A673 (cell line): ENCODE data around the gene OBP2A. TPM values are rescaled to one million over a fixed set of nuclear protein-coding genes. Genes with fewer than 3 reads are reported as not detected.

Source experiments
- BruUV-seq: library from RNA; stranded (reverse); fragments of 400-500 nt; replicated peaks from 2 replicates; lab custom pipeline; 2021; lab: Mats Ljungman, UMichigan
- CTCF ChIA-PET: fragments of 300-600 bp; sonication (Branson Sonifier 250); formaldehyde crosslinking; loops from one replicate; lab custom pipeline; 2022; ENCODE audit warnings: antibody characterized with exemption; lab: Charles Lee
- POLR2A ChIA-PET: fragments of 300-600 bp; sonication (Branson Sonifier 250); formaldehyde crosslinking; loops from one replicate; lab custom pipeline; 2022; ENCODE audit warnings: antibody characterized with exemption; ENCODE audit not compliant: low non-redundant PET; lab: Charles Lee
- DNase-seq: peaks from one replicate; pipeline ENCODE4 v3.0.0-alpha.2; 2015; ENCODE audit warnings: low spot score
- H3K27ac ChIP-seq: fragments of 200-600 bp; sonication (generic); 2 replicates; pipeline ENCODE4 v1.5.1; 2016; ENCODE audit warnings: mixed run types, low read depth, mild to moderate bottlenecking, mixed read lengths, antibody characterized with exemption, low read length; ENCODE audit not compliant: poor library complexity, severe bottlenecking
- H3K27me3 ChIP-seq: fragments of 200-600 bp; sonication (generic); replicated peaks from 2 replicates; pipeline ENCODE4 v1.6.1; 2017; ENCODE audit warnings: mixed run types, low read depth, mild to moderate bottlenecking, mixed read lengths, antibody characterized with exemption, low read length; ENCODE audit not compliant: insufficient read depth, poor library complexity
- H3K36me3 ChIP-seq: fragments of 200-600 bp; sonication (generic); 2 replicates; pipeline ENCODE4 v1.6.1; 2016; ENCODE audit warnings: mixed run types, mild to moderate bottlenecking, mixed read lengths, antibody characterized with exemption, low read length; ENCODE audit not compliant: insufficient read depth, poor library complexity, severe bottlenecking
- H3K4me1 ChIP-seq: fragments of 200-600 bp; sonication (generic); 2 replicates; pipeline ENCODE4 v1.6.1; 2017; ENCODE audit warnings: mixed run types, mild to moderate bottlenecking, mixed read lengths, antibody characterized with exemption, low read length; ENCODE audit not compliant: insufficient read depth, poor library complexity, severe bottlenecking
- H3K4me3 ChIP-seq: fragments of 200-600 bp; sonication (generic); 2 replicates; pipeline ENCODE4 v1.5.1; 2016; ENCODE audit warnings: low read depth, mixed run types, mild to moderate bottlenecking, mixed read lengths, low read length; ENCODE audit not compliant: poor library complexity, severe bottlenecking
- H3K9me3 ChIP-seq: fragments of 200-600 bp; sonication (generic); 2 replicates; pipeline ENCODE4 v1.6.1; 2016; ENCODE audit warnings: mixed run types, low read depth, mild to moderate bottlenecking, mixed read lengths, antibody characterized with exemption, low read length; ENCODE audit not compliant: poor library complexity, severe bottlenecking
- CTCF ChIP-seq: fragments of 300-800, 200-600 bp; sonication (generic); conservative IDR thresholded peaks from 2 replicates; pipeline ENCODE4 v1.5.1; 2017; ENCODE audit warnings: low read depth, mild to moderate bottlenecking, antibody characterized with exemption, low read length, moderate library complexity, mixed read lengths
- EZH2 ChIP-seq: fragments of 200-600 bp; sonication (generic); IDR thresholded peaks from 2 replicates; pipeline ENCODE4 v1.6.1; 2017; ENCODE audit warnings: borderline replicate concordance, low read depth, mild to moderate bottlenecking, mixed read lengths, antibody characterized with exemption, low read length; ENCODE audit not compliant: poor library complexity, severe bottlenecking
- intact Hi-C: fragments of 100-400 bp; cut with micrococcal nuclease; formaldehyde crosslinking; loops from one replicate; pipeline ENCODE4 v1.10.0; 2022; ENCODE audit not compliant: unreplicated experiment
- total RNA-seq: library from RNA; stranded (reverse); gene quantifications from 2 replicates; pipeline ENCODE4 v1.2.3, GENCODE V29; 2021

Gene OBP2A
- total RNA-seq, 1 experiment from 2014 or later = not detected

- intact Hi-C loops = no loop called here
- ChIA-PET CTCF (no interaction called here), POLR2A (no interaction called here)
- peak overlapping the region; percentile 100 for H3K4me3 ChIP-seq
- no peaks in the 10 kb centered on the region for H3K27me3 ChIP-seq
- no TSS peak for BruUV-seq
- DNase-seq = no peak
- H3K4me1 ChIP-seq = peaks cover 12% of the 10 kb centered on the region
- TF ChIP-seq CTCF (no peak), EZH2 (no peak)
- peaks cover 34% of the 10 kb centered on the region for H3K36me3 ChIP-seq
- H3K9me3 ChIP-seq = no peaks in the 10 kb centered on the region
- H3K27ac ChIP-seq = peak overlapping the region; percentile 94
Observed at GRCh38 chr9:135500071-135500524, 45.8 kb upstream of the OBP2A start.

- Histone ChIP-seq H3K36me3 (peaks cover 37% of the 10 kb centered on the region), H3K9me3 (no peaks in the 10 kb centered on the region), H3K4me1 (peaks cover 12% of the 10 kb centered on the region), H3K4me3 (peak within 1 kb of the TSS; percentile 100), H3K27ac (peak within 1 kb of the TSS; percentile 94), H3K27me3 (no peaks in the 10 kb centered on the region)
- DNase-seq = peak; percentile 93
- ChIA-PET POLR2A (no interaction called here), CTCF (no interaction called here)
- intact Hi-C loops = no loop called here
- peak; percentile 88 for TF ChIP-seq CTCF
- no peak for TF ChIP-seq EZH2
- no TSS peak for BruUV-seq
Observed at GRCh38 chr9:135500525-135501260, 45.2 kb upstream of the OBP2A start, which contains the start of gene MRPS2. Gene MRPS2, plus strand, starts transcription at chr9:135500682. Its CDS starts 29 bp downstream, at chr9:135500711.

GRCh38 chr9:135501261-135502167, 44.4 kb upstream of the OBP2A start:
- Histone ChIP-seq H3K36me3 (peaks cover 37% of the 10 kb centered on the region), H3K4me3 (peak overlapping the region; percentile 100), H3K27me3 (no peaks in the 10 kb centered on the region), H3K9me3 (no peaks in the 10 kb centered on the region), H3K27ac (peak overlapping the region; percentile 94), H3K4me1 (peaks cover 12% of the 10 kb centered on the region)
- intact Hi-C loops = no loop called here
- no TSS peak for BruUV-seq
- TF ChIP-seq CTCF (no peak), EZH2 (no peak)
- DNase-seq = no peak
- ChIA-PET CTCF (no interaction called here), POLR2A (no interaction called here)
